C4-2B (cell line): ENCODE measurements around the gene PYROXD2.

Source experiments
- CTCF ChIP-seq: fragments of 450-650 bp; conservative IDR thresholded peaks from 2 replicates; pipeline ENCODE4 v1.5.1; 2017; ENCODE audit warnings: mild to moderate bottlenecking
- ZFX ChIP-seq: fragments of 450-650 bp; IDR thresholded peaks from 2 replicates; pipeline ENCODE4 v1.6.1; 2017

DNA sequence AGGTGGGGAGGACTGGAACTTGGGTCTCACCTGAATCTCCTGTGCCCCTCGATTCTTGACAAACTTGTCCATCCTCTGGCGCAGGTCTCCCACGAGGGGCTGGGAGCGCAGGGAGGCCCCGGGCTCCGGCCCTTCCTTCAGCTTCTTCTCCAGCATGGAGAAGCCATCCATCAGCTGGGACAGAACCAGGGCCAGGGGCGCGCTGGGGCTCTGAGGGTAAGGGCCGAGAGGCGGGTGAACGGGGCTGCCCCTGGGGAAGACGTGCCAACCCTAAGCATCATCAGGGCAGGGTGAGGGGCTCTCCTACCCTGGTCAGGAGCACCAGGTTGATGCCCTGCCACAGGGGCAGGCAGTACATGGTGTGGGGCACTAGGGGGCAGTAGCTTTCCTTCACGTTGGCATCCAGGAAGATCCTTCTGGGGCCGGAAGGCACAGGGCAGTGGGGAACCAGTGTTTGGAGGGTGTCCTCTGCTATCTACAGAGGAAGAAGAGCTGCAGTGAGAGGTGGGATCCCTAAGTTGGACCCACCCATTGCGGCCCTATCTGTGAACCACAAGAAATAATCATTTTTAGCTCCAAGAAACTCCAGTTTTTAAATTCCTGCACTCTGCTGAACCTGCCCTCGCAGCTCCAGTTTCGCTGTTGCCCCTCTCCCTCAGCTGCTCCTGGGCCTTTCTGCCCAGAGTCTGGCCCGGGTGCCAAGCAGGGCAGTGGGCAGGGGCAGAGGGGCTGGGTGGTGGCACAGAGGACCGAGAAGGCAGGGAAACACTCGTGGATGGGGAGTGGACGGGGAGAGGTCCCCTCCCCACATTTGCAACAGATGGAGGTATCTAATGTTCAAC lies 10.8 kb upstream of the PYROXD2 start:
- peak; percentile 91 for TF ChIP-seq CTCF
- TF ChIP-seq ZFX, result no peak
